CD14-positive monocyte (primary cell): ENCODE measurements around the gene PSG7. TPM values are rescaled to one million over a fixed set of nuclear protein-coding genes. Genes with fewer than 3 reads are reported as not detected.
"Not testable (repeated sequence)": the region's sequence is repeated elsewhere in the genome, so short reads cannot be mapped to it uniquely, and the experiment has no call there.

Experiments
- DNase-seq, 3 donors: peaks; one replicate each; pipeline ENCODE4 v3.0.0-alpha.2; 2011 to 2022
- H2AFZ ChIP-seq: 2 replicates; pipeline ENCODE4 v1.6.0; 2012; ENCODE audit warnings: mild to moderate bottlenecking, low read depth, low read length, inconsistent platforms; ENCODE audit not compliant: insufficient read depth, poor library complexity, severe bottlenecking
- H3K27ac ChIP-seq, 2 donors: 1 replicate in 1 of 2; 2 replicates in 1 of 2; pipeline ENCODE4 v1.5.1; 2012 to 2013; ENCODE audit warnings: low read length in 2 of 2, control low read depth in 1 of 2, inconsistent platforms in 1 of 2, low read depth in 1 of 2, mild to moderate bottlenecking in 1 of 2
- H3K27me3 ChIP-seq, 2 donors: one replicate each; pipeline versions ENCODE4 v1.6.0 to v1.6.1; 2011 to 2013; ENCODE audit warnings: low read length in 2 of 2; ENCODE audit not compliant: control insufficient read depth in 2 of 2, insufficient read depth in 2 of 2
- H3K36me3 ChIP-seq, 2 donors: replicated peaks in 1 of 2; 1 replicate in 1 of 2; 2 replicates in 1 of 2; pipeline versions ENCODE4 v1.5.1 to v1.6.1; 2012 to 2013; ENCODE audit warnings: low read length in 2 of 2, control low read depth in 1 of 2, inconsistent platforms in 1 of 2, mild to moderate bottlenecking in 1 of 2; ENCODE audit not compliant: insufficient read depth in 2 of 2, control insufficient read depth in 1 of 2
- H3K4me1 ChIP-seq, 2 donors: 1 replicate in 1 of 2; 2 replicates in 1 of 2; pipeline versions ENCODE4 v1.5.1 to v1.6.1; 2012 to 2013; ENCODE audit warnings: low read length in 2 of 2, control low read depth in 1 of 2, inconsistent platforms in 1 of 2, mild to moderate bottlenecking in 1 of 2, moderate library complexity in 1 of 2; ENCODE audit not compliant: insufficient read depth in 2 of 2, control insufficient read depth in 1 of 2
- H3K4me2 ChIP-seq: replicated peaks from 2 replicates; pipeline ENCODE3; 2012; ENCODE audit warnings: low read length, moderate library complexity, mild to moderate bottlenecking; ENCODE audit not compliant: poor library complexity, severe bottlenecking; ENCODE audit errors: extremely low read depth
- H3K4me3 ChIP-seq, 3 experiments: fragments of 200-600 bp in 1 of 3; sonication (generic) in 1 of 3; replicated peaks in 1 of 3; 1 replicate in 2 of 3; 2 replicates in 1 of 3; pipeline ENCODE4 v1.5.1; 2011 to 2013; ENCODE audit warnings: low read length in 3 of 3, mild to moderate bottlenecking in 3 of 3, control low read depth in 2 of 3, low read depth in 2 of 3, inconsistent platforms in 1 of 3, moderate library complexity in 1 of 3
- H3K79me2 ChIP-seq: 2 replicates; pipeline ENCODE4 v1.6.0; 2012; ENCODE audit warnings: mild to moderate bottlenecking, control low read depth, inconsistent platforms, low read length, moderate library complexity; ENCODE audit not compliant: insufficient read depth
- H3K9ac ChIP-seq: 2 replicates; pipeline ENCODE4 v1.6.0; 2017; ENCODE audit warnings: low read length, mild to moderate bottlenecking; ENCODE audit not compliant: insufficient read depth, poor library complexity, severe bottlenecking
- H3K9me3 ChIP-seq, 2 donors: replicated peaks in 1 of 2; 1 replicate in 1 of 2; 2 replicates in 1 of 2; pipeline versions ENCODE4 v1.5.1 to v1.6.1; 2012 to 2013; ENCODE audit warnings: low read length in 2 of 2, control low read depth in 1 of 2; ENCODE audit not compliant: control insufficient read depth in 1 of 2, insufficient read depth in 1 of 2
- H4K20me1 ChIP-seq: 2 replicates; pipeline ENCODE4 v1.6.0; 2012; ENCODE audit warnings: mild to moderate bottlenecking, low read length, control low read depth, moderate library complexity; ENCODE audit not compliant: insufficient read depth
- H3K27ac Mint-ChIP-seq, 7 donors: one replicate each; pipeline ENCODE4 v1.8.0; 2020; ENCODE audit warnings: mild to moderate bottlenecking in 7 of 7, mixed read lengths in 7 of 7, moderate library complexity in 6 of 7, inconsistent platforms in 2 of 7
- H3K27me3 Mint-ChIP-seq, 3 donors: one replicate each; pipeline ENCODE4 v1.8.0; 2021 to 2022; ENCODE audit warnings: low read depth in 3 of 3, mild to moderate bottlenecking in 3 of 3, mixed read lengths in 3 of 3, moderate library complexity in 3 of 3, inconsistent platforms in 1 of 3
- H3K36me3 Mint-ChIP-seq, 2 donors: one replicate each; pipeline ENCODE4 v1.8.0; 2020; ENCODE audit warnings: mixed read lengths in 2 of 2, inconsistent platforms in 1 of 2, mild to moderate bottlenecking in 1 of 2
- H3K4me1 Mint-ChIP-seq: one replicate; pipeline ENCODE4 v1.8.0; 2020; ENCODE audit warnings: mild to moderate bottlenecking, mixed read lengths
- H3K4me3 Mint-ChIP-seq, 2 donors: one replicate each; pipeline ENCODE4 v1.8.0; 2020; ENCODE audit warnings: mild to moderate bottlenecking in 2 of 2, mixed read lengths in 2 of 2, moderate library complexity in 1 of 2
- H3K9me3 Mint-ChIP-seq, 7 donors: one replicate each; pipeline ENCODE4 v1.8.0; 2020 to 2022; ENCODE audit warnings: mixed read lengths in 7 of 7, mild to moderate bottlenecking in 6 of 7, moderate library complexity in 6 of 7, inconsistent platforms in 2 of 7
- WGBS: methylation state at CpG from one replicate; pipeline ENCODE4 v1.1.5; 2013; ENCODE audit warnings: missing lambda C conversion rate; ENCODE audit not compliant: insufficient coverage; 5-methylcytosine and 5-hydroxymethylcytosine counted together
- intact Hi-C, 2 donors: fragments of 100-400 bp; cut with micrococcal nuclease; formaldehyde crosslinking; loops; one replicate each; pipeline versions ENCODE4 v1.15.0 to v1.15.1; 2023
- polyA plus RNA-seq, 3 donors: library from polyadenylated mRNA; depleted of rRNA in 1 of 3; unstranded in 2 of 3; stranded (reverse) in 1 of 3; fragments of 300-500 nt in 2 of 3; fragments of >200 nt in 1 of 3; fragmentation: Illumina TruSeq in 2 of 3; gene quantifications; 1 replicate in 2 of 3; 2 replicates in 1 of 3; pipeline ENCODE4 v1.2.3, GENCODE V29; 2012 to 2021

PSG7 gene
- polyA plus RNA-seq, 3 donors: not detected

GRCh38 chr19:42887876-42888445 is 49.0 kb downstream of the PSG7 start:
- H2AFZ ChIP-seq, H3K4me2 ChIP-seq, H3K27me3 ChIP-seq, H3K27ac Mint-ChIP-seq, H3K79me2 ChIP-seq, H3K4me1 ChIP-seq, H3K9ac ChIP-seq, DNase-seq, H3K27me3 Mint-ChIP-seq, H3K4me3 ChIP-seq, H3K4me1 Mint-ChIP-seq, H3K27ac ChIP-seq, H4K20me1 ChIP-seq, H3K36me3 ChIP-seq, intact Hi-C loops, H3K4me3 Mint-ChIP-seq, H3K36me3 Mint-ChIP-seq: not testable (repeated sequence)
- peaks cover 7 to 18% (median 17%) of the 10 kb centered on the region in 7 donors for H3K9me3 Mint-ChIP-seq
- H3K9me3 ChIP-seq: peaks cover 10 to 21% of the 10 kb centered on the region in 2 donors

- DNase-seq, H3K4me1 Mint-ChIP-seq, H3K27me3 ChIP-seq, intact Hi-C loops, H3K27ac Mint-ChIP-seq, H3K79me2 ChIP-seq, H2AFZ ChIP-seq, H3K4me3 Mint-ChIP-seq, H3K4me2 ChIP-seq, H3K36me3 ChIP-seq, H3K4me1 ChIP-seq, H3K27ac ChIP-seq, H3K9ac ChIP-seq, H3K4me3 ChIP-seq, H3K9me3 Mint-ChIP-seq, H3K9me3 ChIP-seq, H3K36me3 Mint-ChIP-seq, H4K20me1 ChIP-seq: not testable (repeated sequence)
- WGBS: no CpG with 5 or more reads among the region's 2 CpGs
- peaks cover 2 to 16% (median 4%) of the 10 kb centered on the region in 3 donors for H3K27me3 Mint-ChIP-seq
Measured at GRCh38 chr19:42882730-42883129, 54.3 kb downstream of the PSG7 start.

DNA sequence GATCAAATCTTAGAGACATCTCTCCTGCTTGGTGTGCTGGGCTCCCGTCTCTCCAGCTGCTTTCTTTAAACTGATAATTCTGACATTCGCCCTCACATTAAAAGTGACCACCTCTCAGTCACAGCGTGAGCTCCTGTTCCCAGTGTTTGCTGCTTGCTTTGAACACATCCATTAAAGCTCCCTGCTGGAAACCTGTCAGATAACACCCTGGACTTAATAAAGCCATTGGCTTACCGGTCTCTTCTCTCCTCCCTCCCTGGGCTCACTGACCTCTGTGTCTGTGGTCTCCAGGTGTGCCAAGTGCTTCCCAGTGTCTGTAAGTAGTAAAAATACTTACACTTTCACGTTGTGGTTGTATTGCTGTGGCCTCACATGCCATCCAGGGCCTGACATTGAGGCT is 55.0 kb downstream of the PSG7 start:
- H3K9ac ChIP-seq, intact Hi-C loops, H4K20me1 ChIP-seq, DNase-seq, H2AFZ ChIP-seq, H3K36me3 ChIP-seq, H3K4me1 ChIP-seq, H3K4me3 Mint-ChIP-seq, H3K27ac ChIP-seq, H3K79me2 ChIP-seq, H3K9me3 Mint-ChIP-seq, H3K36me3 Mint-ChIP-seq, H3K9me3 ChIP-seq, H3K4me3 ChIP-seq, H3K27ac Mint-ChIP-seq, H3K27me3 ChIP-seq, H3K4me2 ChIP-seq, H3K4me1 Mint-ChIP-seq: not testable (repeated sequence)
- peaks cover 2 to 16% (median 4%) of the 10 kb centered on the region in 3 donors for H3K27me3 Mint-ChIP-seq
- 72% methylated on average over 3 of the region's 5 CpGs for WGBS
